ENCODE data around the gene XRN1. TPM values are rescaled to one million over a fixed set of nuclear protein-coding genes. Genes with fewer than 3 reads are reported as not detected.

XRN1 gene
- total and polyA plus RNA-seq, 3 experiments from 2014 or later, result 29.0 to 57.8 (median 34.6) TPM

DNA sequence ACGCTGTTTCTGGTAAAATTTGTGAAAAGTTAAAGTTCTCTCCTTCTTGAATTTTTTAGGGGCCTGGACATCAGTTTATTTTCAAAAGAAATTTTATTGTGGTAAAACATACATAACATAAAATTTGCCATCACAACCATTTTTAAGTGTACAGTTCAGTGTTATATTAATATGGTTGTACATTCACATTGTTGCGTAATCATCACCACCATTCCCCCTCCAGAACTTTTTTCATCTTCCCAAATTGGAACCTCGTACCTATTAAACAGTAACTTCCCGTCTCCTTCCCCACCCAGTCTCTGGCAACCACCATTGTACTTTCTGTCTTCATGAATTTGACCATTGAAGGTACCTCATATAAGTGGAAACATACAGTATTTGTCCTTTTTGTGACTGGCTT, 23.0 kb upstream of the XRN1 start:
- DNase-seq, result no peak

DNA sequence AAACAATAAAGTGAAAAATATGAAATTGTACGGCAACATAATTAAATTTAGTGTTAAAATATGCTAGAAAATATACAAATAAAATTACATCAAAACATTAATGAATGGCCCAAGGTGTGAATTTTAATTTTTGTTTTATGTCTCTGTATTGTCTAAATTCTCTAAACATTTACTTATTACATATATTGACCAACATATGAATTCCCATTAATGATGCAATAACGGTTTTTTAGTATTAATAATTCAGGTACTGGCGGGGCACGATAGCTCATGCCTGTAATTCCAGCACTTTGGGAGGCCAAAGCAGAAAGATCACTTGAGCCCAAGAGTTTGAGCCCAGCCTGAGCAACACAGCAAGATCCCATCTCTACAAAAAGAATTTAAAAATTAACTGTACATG, 20.6 kb upstream of the XRN1 start:
- no peaks in the 10 kb centered on the region for H3K27me3 ChIP-seq (ENCODE audit: insufficient read depth, low read length, poor library complexity, severe bottlenecking)
- no peak overlapping the region for H3K4me3 Mint-ChIP-seq
- no peak overlapping the region for H3K4me3 ChIP-seq (ENCODE audit: low read length)
- no peak for DNase-seq
- no peaks in the 10 kb centered on the region for H3K27me3 Mint-ChIP-seq
- H3K27ac ChIP-seq (ENCODE audit: low read depth, low read length), result no peak overlapping the region
- no peaks in the 10 kb centered on the region for H3K4me1 Mint-ChIP-seq
- H3K27ac Mint-ChIP-seq, result no peak overlapping the region
- no peaks in the 10 kb centered on the region for H3K36me3 ChIP-seq (ENCODE audit: insufficient read depth, low read length)
- H3K36me3 Mint-ChIP-seq, result peaks cover 0 to 21% (median 12%) of the 10 kb centered on the region in 3 donors
- ChIA-PET POLR2A (no interaction called here), CTCF (no interaction called here)
- no peaks in the 10 kb centered on the region for H3K4me1 ChIP-seq (ENCODE audit: insufficient read depth, low read length)
- no peaks in the 10 kb centered on the region for H3K9me3 Mint-ChIP-seq
- H3K9me3 ChIP-seq (ENCODE audit: low read length), result no peaks in the 10 kb centered on the region

More for the DNA sequence above, 23.0 kb upstream of the XRN1 start:
- H3K4me1 ChIP-seq (ENCODE audit: insufficient read depth, low read length), result no peaks in the 10 kb centered on the region
- H3K36me3 ChIP-seq (ENCODE audit: insufficient read depth, low read length), result no peaks in the 10 kb centered on the region
- peaks cover 0 to 5% (median 0%) of the 10 kb centered on the region in 5 donors for H3K9me3 Mint-ChIP-seq
- peaks cover 4 to 8% (median 6%) of the 10 kb centered on the region in 3 donors for H3K36me3 Mint-ChIP-seq
- H3K9me3 ChIP-seq (ENCODE audit: low read length), result no peaks in the 10 kb centered on the region
- ChIA-PET POLR2A (no interaction called here), CTCF (no interaction called here)
- no peak overlapping the region for H3K27ac ChIP-seq (ENCODE audit: low read depth, low read length)
- H3K27ac Mint-ChIP-seq, result peak overlapping the region in 1 of 8 donors; percentile 77
- H3K4me1 Mint-ChIP-seq, result no peaks in the 10 kb centered on the region
- no peaks in the 10 kb centered on the region for H3K27me3 Mint-ChIP-seq
- H3K4me3 Mint-ChIP-seq, result no peak overlapping the region
- H3K4me3 ChIP-seq (ENCODE audit: low read length), result no peak overlapping the region
- H3K27me3 ChIP-seq (ENCODE audit: insufficient read depth, low read length, poor library complexity, severe bottlenecking), result no peaks in the 10 kb centered on the region

DNA sequence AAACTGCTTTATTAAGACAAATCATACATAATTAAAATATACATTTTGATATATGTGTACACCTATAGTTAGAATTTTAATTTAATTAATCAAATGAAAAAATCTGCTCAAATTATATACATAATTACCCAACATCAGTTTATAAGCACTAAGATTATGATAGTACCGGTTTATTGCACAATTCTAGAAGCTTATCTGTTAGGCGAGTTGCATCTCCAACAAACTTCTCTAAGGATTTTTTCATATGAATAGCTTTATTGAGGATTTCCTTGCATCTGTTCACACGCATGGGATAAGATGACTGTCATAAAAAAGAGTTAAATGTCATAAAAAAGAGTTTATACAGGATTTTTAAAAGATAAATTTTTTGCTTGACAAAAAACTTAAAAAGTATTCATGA, 19.9 kb upstream of the XRN1 start:
- no peaks in the 10 kb centered on the region for H3K4me1 ChIP-seq (ENCODE audit: insufficient read depth, low read length)
- H3K27me3 ChIP-seq (ENCODE audit: insufficient read depth, low read length, poor library complexity, severe bottlenecking), result no peaks in the 10 kb centered on the region
- H3K9me3 ChIP-seq (ENCODE audit: low read length), result no peaks in the 10 kb centered on the region
- ChIA-PET CTCF (no interaction called here), POLR2A (no interaction called here)
- Mint-ChIP-seq H3K9me3 (no peaks in the 10 kb centered on the region), H3K4me1 (no peaks in the 10 kb centered on the region), H3K4me3 (no peak overlapping the region), H3K27me3 (no peaks in the 10 kb centered on the region), H3K36me3 (peaks cover 0 to 23% (median 11%) of the 10 kb centered on the region in 3 donors), H3K27ac (no peak overlapping the region)
- H3K4me3 ChIP-seq (ENCODE audit: low read length), result no peak overlapping the region
- DNase-seq, result no peak
- no peak overlapping the region for H3K27ac ChIP-seq (ENCODE audit: low read depth, low read length)
- no peaks in the 10 kb centered on the region for H3K36me3 ChIP-seq (ENCODE audit: insufficient read depth, low read length)

DNA sequence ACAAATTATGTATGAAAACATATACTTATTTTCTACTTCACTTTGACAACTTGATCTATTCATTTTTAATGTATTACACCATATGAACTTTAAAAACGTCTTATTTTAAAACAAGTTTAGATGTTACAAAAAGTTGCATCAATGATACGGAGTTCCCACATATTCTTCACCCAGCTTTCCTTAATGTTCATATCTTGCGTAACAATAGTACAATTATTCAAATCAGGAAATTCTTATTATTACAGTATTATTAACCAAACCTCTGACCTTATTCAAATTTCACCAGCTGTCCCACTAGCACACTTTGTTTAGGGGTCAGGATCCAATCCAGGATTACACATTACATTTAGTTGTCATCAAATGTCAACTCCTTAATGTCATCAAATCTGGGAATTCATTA, 12.9 kb upstream of the XRN1 start:
- Histone ChIP-seq H3K27me3 (ENCODE audit: insufficient read depth, low read length, poor library complexity, severe bottlenecking) (no peaks in the 10 kb centered on the region), H3K27ac (ENCODE audit: low read depth, low read length) (no peak overlapping the region), H3K4me3 (ENCODE audit: low read length) (no peak overlapping the region), H3K4me1 (ENCODE audit: insufficient read depth, low read length) (no peaks in the 10 kb centered on the region), H3K9me3 (ENCODE audit: low read length) (no peaks in the 10 kb centered on the region), H3K36me3 (ENCODE audit: insufficient read depth, low read length) (no peaks in the 10 kb centered on the region)
- DNase-seq, result no peak
- Mint-ChIP-seq H3K4me1 (no peaks in the 10 kb centered on the region), H3K27ac (no peak overlapping the region), H3K36me3 (peaks cover 0 to 61% (median 23%) of the 10 kb centered on the region in 3 donors), H3K4me3 (no peak overlapping the region), H3K27me3 (no peaks in the 10 kb centered on the region), H3K9me3 (no peaks in the 10 kb centered on the region)
- CTCF ChIA-PET, result no interaction called here
- POLR2A ChIA-PET, result no interaction called here

DNA sequence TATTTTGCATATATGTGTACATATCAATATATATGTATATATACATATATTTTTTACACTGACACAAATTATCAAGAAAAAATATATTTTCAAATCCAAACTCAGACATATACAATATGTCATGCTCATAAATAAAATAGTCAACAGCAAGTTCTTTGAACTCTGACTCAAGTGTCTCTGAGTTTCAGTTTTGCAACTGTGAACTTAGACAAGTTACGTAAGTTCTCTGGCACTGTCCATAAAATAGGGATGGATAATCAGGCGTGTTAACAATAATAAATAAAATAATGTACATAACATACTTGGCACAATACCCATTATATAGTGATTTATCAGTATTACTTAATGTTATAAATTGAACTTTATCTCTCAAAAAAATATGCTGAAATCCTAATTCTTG, 12.1 kb upstream of the XRN1 start:
- DNase-seq, result no peak
- H3K27me3 ChIP-seq (ENCODE audit: insufficient read depth, low read length, poor library complexity, severe bottlenecking), result no peaks in the 10 kb centered on the region
- H3K27ac ChIP-seq (ENCODE audit: low read depth, low read length), result no peak overlapping the region
- POLR2A ChIA-PET, result no interaction called here
- Mint-ChIP-seq H3K9me3 (no peaks in the 10 kb centered on the region), H3K27ac (no peak overlapping the region), H3K4me3 (no peak overlapping the region), H3K4me1 (no peaks in the 10 kb centered on the region), H3K36me3 (peaks cover 0 to 60% (median 23%) of the 10 kb centered on the region in 3 donors), H3K27me3 (no peaks in the 10 kb centered on the region)
- no peak overlapping the region for H3K4me3 ChIP-seq (ENCODE audit: low read length)
- H3K4me1 ChIP-seq (ENCODE audit: insufficient read depth, low read length), result no peaks in the 10 kb centered on the region
- CTCF ChIA-PET, result no interaction called here
- no peaks in the 10 kb centered on the region for H3K9me3 ChIP-seq (ENCODE audit: low read length)
- H3K36me3 ChIP-seq (ENCODE audit: insufficient read depth, low read length), result no peaks in the 10 kb centered on the region

DNA sequence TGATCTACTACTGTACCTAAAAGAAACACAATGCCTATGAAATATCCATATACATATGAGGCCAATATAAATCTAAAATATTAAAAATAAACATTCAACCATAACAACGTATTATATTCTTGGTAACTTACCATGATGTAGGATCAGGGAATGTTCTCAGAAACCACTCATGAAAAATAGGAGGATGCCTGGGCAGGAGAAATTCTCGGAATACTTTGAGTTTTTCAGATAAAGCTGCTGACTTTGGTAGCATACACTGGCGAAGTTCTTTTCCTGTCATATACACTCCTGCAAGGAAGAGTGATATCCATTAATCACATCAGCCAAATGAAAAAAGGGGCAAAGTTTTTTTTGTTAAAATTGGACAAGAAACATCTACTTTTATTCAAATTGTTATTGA, 11.3 kb upstream of the XRN1 start:
- H3K27me3 Mint-ChIP-seq, result no peaks in the 10 kb centered on the region
- Histone ChIP-seq H3K27me3 (ENCODE audit: insufficient read depth, low read length, poor library complexity, severe bottlenecking) (no peaks in the 10 kb centered on the region), H3K4me3 (ENCODE audit: low read length) (no peak overlapping the region), H3K4me1 (ENCODE audit: insufficient read depth, low read length) (no peaks in the 10 kb centered on the region), H3K36me3 (ENCODE audit: insufficient read depth, low read length) (no peaks in the 10 kb centered on the region), H3K27ac (ENCODE audit: low read depth, low read length) (no peak overlapping the region), H3K9me3 (ENCODE audit: low read length) (no peaks in the 10 kb centered on the region)
- peaks cover 0 to 59% (median 22%) of the 10 kb centered on the region in 3 donors for H3K36me3 Mint-ChIP-seq
- no peak overlapping the region for H3K4me3 Mint-ChIP-seq
- ChIA-PET CTCF (no interaction called here), POLR2A (no interaction called here)
- no peak overlapping the region for H3K27ac Mint-ChIP-seq
- no peaks in the 10 kb centered on the region for H3K4me1 Mint-ChIP-seq
- no peaks in the 10 kb centered on the region for H3K9me3 Mint-ChIP-seq
- DNase-seq, result no peak

DNA sequence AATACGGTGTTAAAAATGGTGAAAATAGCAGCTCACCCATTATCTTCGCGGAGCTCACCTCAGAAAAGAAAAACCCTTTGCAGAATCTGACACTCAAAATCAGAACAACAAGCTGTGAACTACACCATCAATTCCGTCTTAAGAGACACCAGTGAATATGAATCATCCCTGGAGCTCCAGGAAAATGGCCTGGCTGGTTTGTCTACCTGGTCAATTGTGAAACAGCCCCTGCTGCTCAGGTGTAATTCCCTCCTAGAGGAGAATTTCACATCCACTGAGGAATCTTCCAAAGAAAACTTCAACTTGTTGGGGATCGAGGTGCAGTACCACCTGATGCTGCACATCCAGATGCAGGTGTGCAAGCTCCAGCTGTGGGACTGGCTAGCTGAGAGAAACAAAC, 3.0 kb upstream of the XRN1 start:
- Mint-ChIP-seq H3K27me3 (no peaks in the 10 kb centered on the region), H3K4me3 (peak overlapping the region in 1 of 7 donors; percentile 28), H3K36me3 (peaks cover 0 to 61% (median 7%) of the 10 kb centered on the region in 3 donors), H3K4me1 (peaks cover 24 to 28% (median 26%) of the 10 kb centered on the region in 3 donors), H3K27ac (peak overlapping the region in 5 of 8 donors; percentile 14 to 76 (median 57)), H3K9me3 (no peaks in the 10 kb centered on the region)
- Histone ChIP-seq H3K4me3 (ENCODE audit: low read length) (no peak overlapping the region), H3K27ac (ENCODE audit: low read depth, low read length) (no peak overlapping the region), H3K36me3 (ENCODE audit: insufficient read depth, low read length) (peaks cover 11% of the 10 kb centered on the region), H3K27me3 (ENCODE audit: insufficient read depth, low read length, poor library complexity, severe bottlenecking) (no peaks in the 10 kb centered on the region), H3K4me1 (ENCODE audit: insufficient read depth, low read length) (peaks cover 20% of the 10 kb centered on the region), H3K9me3 (ENCODE audit: low read length) (no peaks in the 10 kb centered on the region)
- ChIA-PET POLR2A (no interaction called here), CTCF (no interaction called here)
- DNase-seq, result no peak

DNA sequence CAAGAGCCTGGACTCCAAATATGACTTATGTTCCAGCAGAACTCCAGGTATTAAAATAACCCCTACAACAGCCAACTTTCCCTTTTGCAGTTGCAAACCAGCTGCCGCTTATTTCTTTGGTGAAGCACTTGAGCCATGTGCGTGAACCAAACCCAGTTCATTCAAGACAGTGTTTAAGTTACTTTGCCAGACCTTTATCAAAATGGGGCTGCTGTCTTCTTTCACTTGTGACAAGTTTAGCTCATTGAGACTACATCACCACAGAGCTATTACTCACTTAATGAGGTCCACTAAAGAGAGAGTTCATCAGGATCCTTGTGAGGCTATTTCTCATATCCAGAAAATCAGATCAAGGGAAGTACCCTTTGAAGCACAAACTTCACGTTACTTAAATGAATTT, 2.4 kb upstream of the XRN1 start:
- peak overlapping the region in 4 of 8 donors; percentile 18 to 57 (median 20) for H3K27ac Mint-ChIP-seq
- no peak overlapping the region for H3K4me3 ChIP-seq (ENCODE audit: low read length)
- H3K27me3 ChIP-seq (ENCODE audit: insufficient read depth, low read length, poor library complexity, severe bottlenecking), result no peaks in the 10 kb centered on the region
- no peak for DNase-seq
- H3K9me3 Mint-ChIP-seq, result no peaks in the 10 kb centered on the region
- H3K4me3 Mint-ChIP-seq, result peak overlapping the region in 1 of 7 donors; percentile 21
- H3K4me1 Mint-ChIP-seq, result peaks cover 31 to 35% (median 33%) of the 10 kb centered on the region in 3 donors
- H3K27ac ChIP-seq (ENCODE audit: low read depth, low read length), result no peak overlapping the region
- H3K9me3 ChIP-seq (ENCODE audit: low read length), result no peaks in the 10 kb centered on the region
- POLR2A ChIA-PET, result no interaction called here
- H3K4me1 ChIP-seq (ENCODE audit: insufficient read depth, low read length), result peaks cover 27% of the 10 kb centered on the region
- CTCF ChIA-PET, result no interaction called here
- peaks cover 0 to 55% (median 6%) of the 10 kb centered on the region in 3 donors for H3K36me3 Mint-ChIP-seq
- H3K27me3 Mint-ChIP-seq, result no peaks in the 10 kb centered on the region
- H3K36me3 ChIP-seq (ENCODE audit: insufficient read depth, low read length), result peaks cover 11% of the 10 kb centered on the region
